HCT116 (cell line): Measurements from ENCODE around the gene KANSL1. TPM values are rescaled to one million over a fixed set of nuclear protein-coding genes. Genes with fewer than 3 reads are reported as not detected.

ENCODE experiments used
- ATAC-seq: fragments of 200-7000 bp; cut with Tn5 transposase; 2 replicates; pipeline ENCODE4 v1.9.1; 2020; ENCODE audit warnings: mild to moderate bottlenecking, moderate library complexity
- BruUV-seq: library from RNA; stranded (reverse); fragments of 400-500 nt; replicated peaks from 2 replicates; lab custom pipeline; 2021; lab: Mats Ljungman, UMichigan
- CTCF ChIA-PET: fragments of 300-600 bp; sonication (Branson Sonifier 250); formaldehyde crosslinking; loops from one replicate; lab custom pipeline; 2021; ENCODE audit warnings: antibody characterized with exemption; lab: Charles Lee
- POLR2A ChIA-PET: fragments of 300-600, 350-600 bp; sonication (Branson Sonifier 250); formaldehyde crosslinking; loops from one replicate; lab custom pipeline; 2021; ENCODE audit warnings: antibody characterized with exemption; lab: Charles Lee
- RAD21 ChIA-PET, 2 experiments: fragments of 300-600 bp; sonication (Branson Sonifier 250); formaldehyde crosslinking; loops; one replicate each; lab custom pipeline; 2023; ENCODE audit warnings: low total read pairs in 2 of 2; ENCODE audit not compliant: uncharacterized antibody in 2 of 2, unreplicated experiment in 2 of 2, low non-redundant PET in 1 of 2; lab: Charles Lee
- DNase-seq: peaks from one replicate; pipeline ENCODE4 v3.0.0-alpha.2; 2010; ENCODE audit warnings: low read depth, low spot score
- H2AFZ ChIP-seq: fragments of 200-600 bp; shearing (Covaris generic), sonication (generic); 2 replicates; pipeline ENCODE4 v1.6.1; 2017; ENCODE audit warnings: low read depth, mixed run types, mixed read lengths, antibody characterized with exemption, low read length; ENCODE audit not compliant: poor library complexity, severe bottlenecking
- H3K27ac ChIP-seq: 2 replicates; pipeline ENCODE4 v1.5.1; 2012; ENCODE audit warnings: low read depth, low read length
- H3K27me3 ChIP-seq: fragments of 200-600 bp; sonication (generic); 2 replicates; pipeline ENCODE4 v1.6.1; 2016; ENCODE audit warnings: mixed run types, low read length, mixed read lengths; ENCODE audit not compliant: insufficient read depth
- H3K36me3 ChIP-seq, 2 experiments: fragments of 200-500 bp in 1 of 2; fragments of 200-600 bp in 1 of 2; sonication (Bioruptor generic) in 1 of 2; sonication (generic) in 1 of 2; 2 replicates each; pipeline versions ENCODE4 v1.5.1 to v1.6.1; 2014 to 2016; ENCODE audit warnings: low read length in 2 of 2, inconsistent platforms in 1 of 2, mixed read lengths in 1 of 2, mixed run types in 1 of 2; ENCODE audit not compliant: insufficient read depth in 2 of 2, control insufficient read depth in 1 of 2
- H3K4me1 ChIP-seq, 2 experiments: fragments of 200-600 bp in 1 of 2; sonication (generic) in 1 of 2; 2 replicates each; pipeline versions ENCODE4 v1.5.1 to v1.6.1; 2012 to 2017; ENCODE audit warnings: low read length in 2 of 2, inconsistent platforms in 1 of 2, mild to moderate bottlenecking in 1 of 2, mixed read lengths in 1 of 2, mixed run types in 1 of 2, moderate library complexity in 1 of 2; ENCODE audit not compliant: insufficient read depth in 2 of 2, control insufficient read depth in 1 of 2
- H3K4me2 ChIP-seq: fragments of 200-600 bp; sonication (generic); 2 replicates; pipeline ENCODE4 v1.6.1; 2017; ENCODE audit warnings: mixed run types, low read length, mixed read lengths
- H3K4me3 ChIP-seq, 2 experiments: fragments of 200-600 bp in 1 of 2; sonication (generic) in 1 of 2; replicated peaks in 1 of 2; 2 replicates each; pipeline ENCODE4 v1.5.1; 2011 to 2016; ENCODE audit warnings: low read length in 2 of 2, control low read depth in 1 of 2, low read depth in 1 of 2, mild to moderate bottlenecking in 1 of 2, mixed read lengths in 1 of 2, mixed run types in 1 of 2
- H3K79me2 ChIP-seq: fragments of 200-600 bp; sonication (generic); 2 replicates; pipeline ENCODE4 v1.6.1; 2017; ENCODE audit warnings: mild to moderate bottlenecking, mixed run types, low read length, moderate library complexity, mixed read lengths; ENCODE audit not compliant: insufficient read depth
- H3K9ac ChIP-seq: fragments of 200-600 bp; sonication (generic); 2 replicates; pipeline ENCODE4 v1.6.1; 2016; ENCODE audit warnings: low read length, mixed read lengths
- H3K9me2 ChIP-seq: fragments of 200-600 bp; sonication (generic), shearing (Covaris generic); 2 replicates; pipeline ENCODE4 v1.6.1; 2017; ENCODE audit warnings: mixed run types, mild to moderate bottlenecking, moderate library complexity; ENCODE audit not compliant: insufficient read depth
- H3K9me3 ChIP-seq, 2 experiments: fragments of 200-500 bp in 1 of 2; fragments of 200-600 bp in 1 of 2; sonication (Bioruptor generic) in 1 of 2; sonication (generic) in 1 of 2; 2 replicates each; pipeline ENCODE4 v1.6.1; 2014 to 2017; ENCODE audit warnings: low read length in 2 of 2, mixed read lengths in 2 of 2, inconsistent platforms in 1 of 2, low read depth in 1 of 2, mild to moderate bottlenecking in 1 of 2, mixed run types in 1 of 2, moderate library complexity in 1 of 2; ENCODE audit not compliant: control insufficient read depth in 1 of 2, insufficient read depth in 1 of 2
- H4K20me1 ChIP-seq: fragments of 200-600 bp; sonication (generic), shearing (Covaris generic); 2 replicates; pipeline ENCODE4 v1.6.1; 2017; ENCODE audit warnings: mixed run types, mild to moderate bottlenecking, moderate library complexity; ENCODE audit not compliant: insufficient read depth
- ATF3 ChIP-seq: IDR thresholded peaks from 2 replicates; pipeline ENCODE4 v1.6.1; 2012
- CEBPB ChIP-seq: IDR thresholded peaks from 2 replicates; pipeline ENCODE4 v1.6.1; 2012; ENCODE audit warnings: low read depth
- CTCF ChIP-seq, 3 experiments: fragments of 200-600 bp in 1 of 3; sonication (generic) in 1 of 3; IDR thresholded peaks in 2 of 3; conservative IDR thresholded peaks in 1 of 3; 2 replicates each; pipeline ENCODE4 v1.5.1; 2012 to 2017; ENCODE audit warnings: low read depth in 2 of 3, low read length in 2 of 3, antibody characterized with exemption in 1 of 3, borderline replicate concordance in 1 of 3, control low read depth in 1 of 3, mild to moderate bottlenecking in 1 of 3, mixed read lengths in 1 of 3, mixed run types in 1 of 3, moderate library complexity in 1 of 3; ENCODE audit not compliant: insufficient read depth in 1 of 3
- EGR1 ChIP-seq: IDR thresholded peaks from 2 replicates; pipeline ENCODE4 v1.6.1; 2012; ENCODE audit warnings: low read depth
- MAX ChIP-seq: IDR thresholded peaks from 2 replicates; pipeline ENCODE4 v1.6.1; 2012
- POLR2A ChIP-seq: IDR thresholded peaks from 2 replicates; pipeline ENCODE4 v1.7.0; 2011; ENCODE audit warnings: borderline replicate concordance; ENCODE audit not compliant: insufficient read depth, insufficient read length; ENCODE audit errors: extremely low read depth
- POLR2AphosphoS5 ChIP-seq: IDR thresholded peaks from 2 replicates; pipeline ENCODE4 v1.6.1; 2011; ENCODE audit warnings: mild to moderate bottlenecking, low read depth, low read length, moderate library complexity
- RAD21 ChIP-seq: IDR thresholded peaks from 2 replicates; pipeline ENCODE4 v1.6.1; 2012; ENCODE audit warnings: low read depth, mild to moderate bottlenecking
- TCF7L2 ChIP-seq: IDR thresholded peaks from 2 replicates; pipeline ENCODE4 v1.7.0; 2011; ENCODE audit warnings: borderline replicate concordance, inconsistent platforms; ENCODE audit not compliant: insufficient read depth, insufficient read length; ENCODE audit errors: extremely low read depth
- YY1 ChIP-seq: IDR thresholded peaks from 2 replicates; pipeline ENCODE4 v1.6.1; 2011; ENCODE audit warnings: low read length, low read depth, moderate library complexity, mild to moderate bottlenecking; ENCODE audit not compliant: insufficient replicate concordance; ENCODE audit errors: extremely low read depth
- ZFX ChIP-seq: fragments of 450-650 bp; IDR thresholded peaks from 2 replicates; pipeline ENCODE4 v1.6.1; 2017
- intact Hi-C: fragments of 100-400 bp; cut with micrococcal nuclease; formaldehyde crosslinking; loops from 2 replicates; pipeline ENCODE4 v1.10.0; 2022
- total RNA-seq: library from RNA; stranded (reverse); gene quantifications from one replicate; pipeline ENCODE4 v1.2.1, GENCODE V29; 2021; ENCODE audit not compliant: unreplicated experiment

Gene KANSL1
- total RNA-seq, 1 experiment from 2014 or later, result 77.5 TPM

- TF ChIP-seq TCF7L2 (no peak), YY1 (no peak), MAX (no peak), ATF3 (no peak), POLR2AphosphoS5 (no peak), RAD21 (no peak), POLR2A (no peak), CTCF (IDR thresholded peaks at IDR 0.05 in 2 of 3, conservative IDR thresholded peaks at IDR 0.05 in 1 of 3; ENCODE audit: borderline replicate concordance in 1 of 3, insufficient read depth in 1 of 3, low read depth in 2 of 3, low read length in 2 of 3) (no peak), EGR1 (no peak), ZFX (no peak)
- TF ChIP-seq, all 23 proteins: peak for 0
Observed at GRCh38 chr17:46085522-46085921, 107.7 kb downstream of the KANSL1 start (continued).

GRCh38 chr17:46082257-46082656, 111.0 kb downstream of the KANSL1 start:
- no peak overlapping the region for H3K9ac ChIP-seq
- no peak for ATAC-seq
- H3K79me2 ChIP-seq, result peaks cover 83% of the 10 kb centered on the region
- peaks cover 0 to 3% of the 10 kb centered on the region in 2 experiments; a peak in 1 of 4 replicates for H3K4me1 ChIP-seq
- ChIA-PET POLR2A (no interaction called here), RAD21 (no interaction called here), CTCF (no interaction called here)
- no peak overlapping the region for H2AFZ ChIP-seq
- H4K20me1 ChIP-seq, result peaks cover 28% of the 10 kb centered on the region
- TF ChIP-seq CEBPB, result no peak
- no peak for TF ChIP-seq POLR2A
- H3K27ac ChIP-seq, result no peak overlapping the region
- H3K9me2 ChIP-seq, result no peaks in the 10 kb centered on the region
- H3K27me3 ChIP-seq, result no peaks in the 10 kb centered on the region
- no peak overlapping the region for H3K4me3 ChIP-seq
- BruUV-seq, result no TSS peak
- no peaks in the 10 kb centered on the region for H3K9me3 ChIP-seq
- no peak overlapping the region for H3K4me2 ChIP-seq
- DNase-seq, result no peak
- intact Hi-C loops, result no loop called here
- no peaks in the 10 kb centered on the region for H3K36me3 ChIP-seq
